Immature natural killer cell (primary cell): ENCODE measurements around the gene APC. TPM values are rescaled to one million over a fixed set of nuclear protein-coding genes. Genes with fewer than 3 reads are reported as not detected.
A peak's percentile ranks its signal among the peaks of the same experiment; 100 is the strongest.
"Not testable (repeated sequence)": the region's sequence is repeated elsewhere in the genome, so short reads cannot be mapped to it uniquely, and the experiment has no call there.

Experiments
- DNase-seq, 3 donors: peaks; one replicate each; pipeline ENCODE4 v3.0.0; 2022; ENCODE audit warnings: mixed read lengths in 1 of 3
- H3K27ac Mint-ChIP-seq, 6 donors: one replicate each; pipeline ENCODE4 v1.8.0; 2020; ENCODE audit warnings: mixed read lengths in 6 of 6, mild to moderate bottlenecking in 5 of 6, inconsistent platforms in 4 of 6, moderate library complexity in 3 of 6
- H3K27me3 Mint-ChIP-seq, 3 donors: one replicate each; pipeline ENCODE4 v1.8.0; 2020 to 2021; ENCODE audit warnings: low read depth in 3 of 3, mild to moderate bottlenecking in 3 of 3, mixed read lengths in 3 of 3, moderate library complexity in 3 of 3, inconsistent platforms in 1 of 3
- H3K36me3 Mint-ChIP-seq, 3 donors: one replicate each; pipeline ENCODE4 v1.8.0; 2020; ENCODE audit warnings: mixed read lengths in 3 of 3, inconsistent platforms in 2 of 3, mild to moderate bottlenecking in 2 of 3
- H3K4me1 Mint-ChIP-seq, 2 donors: one replicate each; pipeline ENCODE4 v1.8.0; 2020; ENCODE audit warnings: inconsistent platforms in 2 of 2, mild to moderate bottlenecking in 2 of 2, mixed read lengths in 2 of 2, moderate library complexity in 1 of 2
- H3K4me3 Mint-ChIP-seq, 5 donors: one replicate each; pipeline ENCODE4 v1.8.0; 2020; ENCODE audit warnings: mild to moderate bottlenecking in 5 of 5, mixed read lengths in 5 of 5, inconsistent platforms in 3 of 5, moderate library complexity in 3 of 5
- H3K9me3 Mint-ChIP-seq, 6 donors: one replicate each; pipeline ENCODE4 v1.8.0; 2020; ENCODE audit warnings: mild to moderate bottlenecking in 6 of 6, mixed read lengths in 6 of 6, inconsistent platforms in 4 of 6, moderate library complexity in 3 of 6
- polyA plus RNA-seq, 3 donors: library from polyadenylated mRNA; unstranded; fragments of 300-500 nt; fragmentation: Illumina TruSeq; gene quantifications; one replicate each; pipeline ENCODE4 v1.2.3, GENCODE V29; 2021

The APC gene
- polyA plus RNA-seq, 3 donors from 2014 or later = 6.1 to 36.5 (median 14.3) TPM

DNA sequence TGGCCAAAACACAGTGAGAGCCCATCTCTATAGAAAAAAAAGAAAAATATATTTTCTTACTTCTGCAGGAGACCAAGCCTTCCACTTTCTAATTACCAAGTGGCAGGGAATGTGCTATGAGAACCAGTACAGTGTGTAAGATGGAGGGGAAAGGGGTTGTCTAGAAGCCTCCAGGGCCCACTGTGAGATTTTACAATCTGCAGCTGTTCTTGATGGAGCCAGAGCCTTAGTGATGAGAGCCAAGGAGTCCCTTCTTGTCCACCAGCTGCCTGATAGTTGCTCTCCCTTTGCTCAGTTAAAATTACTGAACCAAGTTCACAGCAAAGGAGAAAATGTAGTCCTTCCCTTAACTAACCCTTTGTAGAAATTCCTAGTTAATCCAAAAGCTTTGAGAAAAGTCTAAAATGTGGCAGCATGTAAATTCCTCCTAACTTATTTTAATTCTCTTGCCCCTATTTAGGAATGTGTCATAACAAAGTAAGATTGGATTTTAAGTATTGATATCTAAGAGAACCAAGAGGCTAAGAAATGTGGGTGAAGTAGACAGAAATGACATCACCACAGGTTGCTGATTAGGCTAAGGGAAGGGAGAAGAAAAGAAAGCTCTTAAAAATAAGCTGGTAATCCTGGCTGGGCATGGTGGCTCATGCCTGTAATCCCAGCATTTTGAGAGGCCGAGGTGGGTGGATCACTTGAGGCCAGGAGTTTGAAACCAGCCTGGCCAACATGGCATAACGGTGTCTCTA is 142.7 kb downstream of the APC start:
- Mint-ChIP-seq H3K27ac (peak overlapping the region; percentile 41 to 78 (median 60)), H3K4me3 (no peak overlapping the region), H3K9me3 (no peaks in the 10 kb centered on the region), H3K36me3 (peaks cover 0 to 32% (median 15%) of the 10 kb centered on the region in 3 donors), H3K4me1 (peaks cover 20 to 35% of the 10 kb centered on the region in 2 donors), H3K27me3 (no peaks in the 10 kb centered on the region)
- no peak for DNase-seq

DNA sequence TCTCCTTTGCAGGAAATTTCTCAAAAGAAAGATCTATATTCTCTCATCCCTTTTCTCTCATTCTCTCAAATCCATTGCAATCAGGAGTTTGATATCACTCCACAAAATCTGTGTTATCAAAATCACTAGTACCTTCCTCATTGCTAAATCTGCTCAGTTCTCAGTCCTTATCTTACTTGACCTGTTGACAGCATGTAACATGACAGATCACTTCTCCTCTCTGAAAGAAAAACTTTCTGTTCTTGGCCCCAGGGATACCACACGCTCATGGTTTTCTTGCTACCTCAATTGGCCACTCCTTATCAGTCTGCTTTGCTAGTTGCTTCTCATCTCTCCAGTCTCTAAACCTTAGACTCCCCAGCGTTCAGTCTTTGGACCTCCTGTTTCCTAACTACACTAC is 145.5 kb downstream of the APC start:
- peaks cover 33 to 43% of the 10 kb centered on the region in 2 donors for H3K4me1 Mint-ChIP-seq
- H3K36me3 Mint-ChIP-seq = peaks cover 4 to 31% (median 6%) of the 10 kb centered on the region in 3 donors
- DNase-seq = no peak
- H3K27me3 Mint-ChIP-seq = no peaks in the 10 kb centered on the region
- no peak overlapping the region for H3K4me3 Mint-ChIP-seq
- H3K9me3 Mint-ChIP-seq = no peaks in the 10 kb centered on the region
- no peak overlapping the region for H3K27ac Mint-ChIP-seq

DNA sequence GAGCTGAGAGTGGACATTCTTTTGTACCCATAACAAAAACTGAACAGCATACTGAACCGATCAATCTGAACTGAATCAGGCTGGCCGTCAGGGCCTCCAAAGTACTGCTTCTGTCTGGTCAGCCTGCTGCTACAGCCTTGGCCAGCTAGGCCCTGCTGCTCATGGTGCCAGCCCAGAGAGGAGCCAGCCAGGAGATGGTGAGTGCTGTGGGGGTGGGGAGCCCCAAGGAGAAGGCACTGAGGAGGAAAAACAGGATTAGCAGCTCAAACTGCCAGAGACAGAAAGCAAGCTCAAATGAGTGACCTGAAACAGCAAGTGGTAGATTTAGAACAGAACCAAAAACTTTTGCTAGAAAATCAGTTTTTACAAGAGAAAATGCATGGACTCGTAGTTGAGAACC is 147.3 kb downstream of the APC start:
- Mint-ChIP-seq H3K4me1 (peaks cover 34 to 41% of the 10 kb centered on the region in 2 donors), H3K4me3 (no peak overlapping the region), H3K27me3 (no peaks in the 10 kb centered on the region), H3K9me3 (no peaks in the 10 kb centered on the region), H3K27ac (peak overlapping the region in 2 of 6 donors; percentile 36 to 71), H3K36me3 (peaks cover 6 to 28% (median 10%) of the 10 kb centered on the region in 3 donors)
- DNase-seq = no peak

DNA sequence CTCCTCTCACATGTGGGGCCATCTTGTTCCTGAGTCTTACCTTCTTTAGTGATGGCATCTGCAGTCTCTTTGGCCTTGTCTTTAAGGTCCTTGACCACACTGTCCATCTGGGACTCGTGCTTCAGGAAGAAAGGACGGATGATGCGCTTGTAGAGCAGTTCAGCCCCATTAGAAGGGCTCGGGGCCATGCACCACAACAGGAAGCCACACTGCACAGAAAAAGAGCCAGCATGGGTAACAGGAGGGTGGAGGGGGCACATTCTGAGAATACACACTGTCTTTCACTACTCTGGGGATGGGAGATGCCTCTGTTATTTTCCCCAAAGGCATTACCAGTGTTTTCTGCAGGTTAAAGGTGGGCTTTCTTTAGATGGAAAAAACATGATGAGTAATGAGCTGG is 149.3 kb downstream of the APC start:
- peaks cover 12 to 26% (median 15%) of the 10 kb centered on the region in 3 donors for H3K36me3 Mint-ChIP-seq
- DNase-seq = peak in 2 of 3 donors; percentile 16 to 28
- H3K9me3 Mint-ChIP-seq = no peaks in the 10 kb centered on the region
- peak overlapping the region; percentile 56 to 88 (median 78) for H3K27ac Mint-ChIP-seq
- no peaks in the 10 kb centered on the region for H3K27me3 Mint-ChIP-seq
- H3K4me1 Mint-ChIP-seq = peaks cover 36 to 42% of the 10 kb centered on the region in 2 donors
- peak overlapping the region; percentile 43 to 74 (median 60) for H3K4me3 Mint-ChIP-seq

DNA sequence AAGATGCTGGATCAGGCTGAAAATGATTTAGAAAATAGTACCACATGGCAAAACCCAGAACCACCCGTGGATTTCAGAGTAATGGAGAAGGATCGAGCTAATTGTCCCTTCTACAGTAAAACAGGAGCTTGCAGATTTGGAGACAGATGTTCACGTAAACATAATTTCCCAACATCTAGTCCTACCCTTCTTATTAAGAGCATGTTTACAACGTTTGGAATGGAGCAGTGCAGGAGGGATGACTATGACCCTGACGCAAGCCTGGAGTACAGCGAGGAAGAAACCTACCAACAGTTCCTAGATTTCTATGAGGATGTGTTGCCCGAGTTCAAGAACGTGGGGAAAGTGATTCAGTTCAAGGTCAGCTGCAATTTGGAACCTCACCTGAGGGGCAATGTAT is 154.4 kb downstream of the APC start:
- H3K4me3 Mint-ChIP-seq, DNase-seq, H3K9me3 Mint-ChIP-seq, H3K27me3 Mint-ChIP-seq: not testable (repeated sequence)
- Mint-ChIP-seq H3K4me1 (peaks cover 28 to 45% of the 10 kb centered on the region in 2 donors), H3K36me3 (peaks cover 18 to 22% (median 21%) of the 10 kb centered on the region in 3 donors), H3K27ac (peak overlapping the region in 3 of 6 donors; percentile 1 to 53 (median 36))

DNA sequence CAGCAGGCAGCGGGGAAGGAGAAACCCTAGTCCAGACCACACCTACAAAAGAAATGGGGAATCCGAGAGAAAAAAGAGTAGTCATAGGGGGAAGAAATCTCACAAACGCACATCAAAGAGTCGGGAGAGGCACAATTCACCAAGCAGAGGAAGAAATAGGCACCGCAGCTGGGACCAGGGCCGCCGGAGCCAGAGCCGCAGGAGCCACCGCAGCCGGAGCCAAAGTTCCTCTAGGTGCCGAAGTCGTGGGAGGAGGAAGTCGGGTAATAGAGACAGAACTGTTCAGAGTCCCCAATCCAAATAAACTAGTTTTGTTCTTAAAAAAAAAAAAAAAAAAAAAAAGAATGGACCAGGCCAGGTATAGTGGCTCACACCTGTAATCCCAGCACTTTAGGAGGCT is 155.1 kb downstream of the APC start:
- no peak overlapping the region for H3K4me3 Mint-ChIP-seq
- H3K27me3 Mint-ChIP-seq = peaks cover 0 to 2% (median 0%) of the 10 kb centered on the region in 3 donors
- peaks cover 18 to 25% (median 21%) of the 10 kb centered on the region in 3 donors for H3K36me3 Mint-ChIP-seq
- H3K9me3 Mint-ChIP-seq = no peaks in the 10 kb centered on the region
- DNase-seq = no peak
- peak overlapping the region in 2 of 6 donors; percentile 8 to 54 for H3K27ac Mint-ChIP-seq
- peaks cover 22 to 45% of the 10 kb centered on the region in 2 donors for H3K4me1 Mint-ChIP-seq

DNA sequence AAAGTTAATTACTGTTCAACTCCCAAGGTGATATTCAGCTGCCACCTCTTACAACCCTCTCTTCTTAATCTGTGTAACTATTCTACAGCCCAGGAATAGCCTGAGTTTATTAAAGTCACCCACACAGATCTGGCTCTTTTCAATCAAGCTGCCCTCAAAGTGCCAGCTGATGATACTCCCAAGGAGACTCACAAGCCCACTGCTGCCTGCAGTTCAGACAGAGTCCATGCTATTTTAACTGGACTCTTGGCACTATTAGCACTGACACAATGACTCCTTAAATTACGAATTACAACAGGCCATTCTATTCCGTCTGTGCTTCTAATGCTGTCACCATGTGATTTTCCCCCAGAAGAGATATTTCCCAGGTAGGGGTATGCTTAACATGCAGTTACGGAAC is 158.0 kb downstream of the APC start:
- peak overlapping the region in 1 of 6 donors; percentile 0 for H3K27ac Mint-ChIP-seq
- H3K9me3 Mint-ChIP-seq = no peaks in the 10 kb centered on the region
- no peak for DNase-seq
- H3K4me3 Mint-ChIP-seq = no peak overlapping the region
- H3K27me3 Mint-ChIP-seq = peaks cover 0 to 2% (median 0%) of the 10 kb centered on the region in 3 donors
- peaks cover 12 to 26% (median 24%) of the 10 kb centered on the region in 3 donors for H3K36me3 Mint-ChIP-seq
- H3K4me1 Mint-ChIP-seq = peaks cover 8 to 36% of the 10 kb centered on the region in 2 donors

Other genes starting within 250 kb of the APC start
- 100 to 1,000 TPM; 109 to 176 (median 154) TPM for gene SRP19, start 123.4 kb downstream of the APC start, polyA plus RNA-seq
- gene REEP5, start 184.3 kb downstream of the APC start, polyA plus RNA-seq = 100 to 1,000 TPM in 2 of 3 donors, 10 to 100 TPM in 1; 94.8 to 148 (median 103) TPM
- 10 to 100 TPM; 31.6 to 70.6 (median 35.9) TPM for gene DCP2, start 238.9 kb downstream of the APC start, polyA plus RNA-seq